Measurements from ENCODE around the gene CISD1. TPM values are rescaled to one million over a fixed set of nuclear protein-coding genes. Genes with fewer than 3 reads are reported as not detected.
A peak's percentile ranks its signal among the peaks of the same experiment; 100 is the strongest.

The CISD1 gene
- total RNA-seq, 2 experiments from 2014 or later, result 49.7 to 58.2 TPM

- H3K27ac Mint-ChIP-seq, result no peak overlapping the region
- POLR2A ChIA-PET, result no interaction called here
- no peaks in the 10 kb centered on the region for H3K9me3 Mint-ChIP-seq
- H3K4me1 Mint-ChIP-seq (ENCODE audit: low read depth), result peaks cover 42% of the 10 kb centered on the region
- CTCF ChIA-PET, result no interaction called here
- no peak for ATAC-seq
- no peaks in the 10 kb centered on the region for H3K27me3 Mint-ChIP-seq
- H3K4me3 Mint-ChIP-seq, result no peak overlapping the region
- intact Hi-C loops (cut with micrococcal nuclease), result loop anchor here (10.0 kb wide), 1 partner anchor 122 kb away; the partner anchor contains the start of gene TFAM
- peaks cover 13% of the 10 kb centered on the region for H3K36me3 Mint-ChIP-seq (ENCODE audit: low read depth)
- no peak for DNase-seq
- no peak for TF ChIP-seq CTCF (IDR thresholded peaks at IDR 0.05)
These were observed 6.2 kb upstream of the CISD1 start for GRCh38 chr10:58262766-58263165.

- Mint-ChIP-seq H3K9me3 (no peaks in the 10 kb centered on the region), H3K4me1 (ENCODE audit: low read depth) (peaks cover 43% of the 10 kb centered on the region), H3K4me3 (peak overlapping the region; percentile 99), H3K27me3 (no peaks in the 10 kb centered on the region), H3K36me3 (ENCODE audit: low read depth) (peaks cover 8% of the 10 kb centered on the region), H3K27ac (no peak overlapping the region)
- no peak for ATAC-seq
- intact Hi-C loops (cut with micrococcal nuclease), result loop anchor here (10.0 kb wide), 1 partner anchor 120 kb away; the partner anchor contains the start of gene TFAM
- TF ChIP-seq CTCF (IDR thresholded peaks at IDR 0.05), result no peak
- CTCF ChIA-PET, result no interaction called here
- no peak for DNase-seq
- POLR2A ChIA-PET, result no interaction called here
These were observed 4.2 kb upstream of the CISD1 start for GRCh38 chr10:58264780-58265179.

GRCh38 chr10:58265249-58265648 lies 3.7 kb upstream of the CISD1 start:
- H3K27me3 Mint-ChIP-seq, result no peaks in the 10 kb centered on the region
- ChIA-PET POLR2A (no interaction called here), CTCF (no interaction called here)
- H3K9me3 Mint-ChIP-seq, result no peaks in the 10 kb centered on the region
- DNase-seq (no peak), ATAC-seq (no peak)
- peaks cover 8% of the 10 kb centered on the region for H3K36me3 Mint-ChIP-seq (ENCODE audit: low read depth)
- peaks cover 38% of the 10 kb centered on the region for H3K4me1 Mint-ChIP-seq (ENCODE audit: low read depth)
- peak overlapping the region; percentile 49 for H3K27ac Mint-ChIP-seq
- peak overlapping the region; percentile 99 for H3K4me3 Mint-ChIP-seq
- intact Hi-C loops (cut with micrococcal nuclease), result loop anchor here (10.0 kb wide), 1 partner anchor 120 kb away; the partner anchor contains the start of gene TFAM
- no peak for TF ChIP-seq CTCF (IDR thresholded peaks at IDR 0.05)

DNA sequence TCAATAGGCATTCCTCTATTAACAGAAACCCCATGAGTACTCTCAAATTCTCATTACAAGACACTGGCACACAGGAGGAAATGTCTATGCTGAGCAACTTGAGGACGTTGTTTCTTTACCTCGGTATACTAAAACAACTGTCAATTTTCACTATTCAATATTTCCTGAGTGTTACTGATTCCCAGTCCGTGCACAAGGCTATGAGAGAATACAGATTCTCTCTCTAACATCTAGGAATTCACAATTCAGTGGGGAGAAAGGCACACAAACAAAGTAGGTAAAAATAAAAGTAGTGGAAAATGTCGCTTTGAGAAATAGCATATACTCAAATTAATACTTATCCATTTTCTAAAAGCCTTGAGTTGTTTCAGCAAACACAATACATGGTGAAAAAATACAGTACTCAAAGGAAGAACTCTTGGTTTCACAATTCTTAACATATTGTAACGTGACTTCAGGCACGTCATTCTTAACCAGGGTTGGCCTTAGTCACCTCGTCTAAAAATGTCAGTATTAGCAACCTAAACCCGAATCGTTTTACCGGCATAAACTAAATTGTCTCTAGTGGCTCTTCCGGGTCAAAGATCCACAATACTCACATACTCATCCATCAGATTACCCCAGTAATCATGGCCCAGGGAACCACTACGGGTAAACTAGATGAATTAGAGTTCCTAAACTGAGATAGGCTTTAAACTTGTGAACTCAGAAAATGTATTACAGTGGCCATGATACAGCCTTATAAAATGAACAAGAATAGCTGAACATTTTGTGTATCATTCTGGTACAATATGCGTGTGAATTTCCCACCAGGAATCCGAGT lies 2.7 kb upstream of the CISD1 start:
- POLR2A ChIA-PET, result interaction anchor here (0.6 to 1.3 kb wide), 3 partner anchors 120 to 1639 kb away, joined by 3 read pairs; no protein-coding TSS in a partner anchor
- intact Hi-C loops (cut with micrococcal nuclease), result loop anchor here (10.0 kb wide), 1 partner anchor 119 kb away; the partner anchor contains the start of gene TFAM
- Mint-ChIP-seq H3K27me3 (no peaks in the 10 kb centered on the region), H3K4me1 (ENCODE audit: low read depth) (peaks cover 37% of the 10 kb centered on the region), H3K36me3 (ENCODE audit: low read depth) (peaks cover 12% of the 10 kb centered on the region), H3K9me3 (no peaks in the 10 kb centered on the region), H3K4me3 (peak overlapping the region; percentile 99), H3K27ac (peak overlapping the region; percentile 96)
- DNase-seq (peak; percentile 60), ATAC-seq (peak; percentile 22)
- CTCF ChIA-PET, result no interaction called here
- no peak for TF ChIP-seq CTCF (IDR thresholded peaks at IDR 0.05)

All from activated CD8-positive, alpha-beta T cell treated with anti-CD3 and anti-CD28 coated beads for 36 hours (primary cell).